DND-41 (cell line): ENCODE results near the gene B3GALNT2.

Experiments
- CTCF ChIP-seq: IDR thresholded peaks from 2 replicates; pipeline ENCODE4 v1.5.1; 2012; ENCODE audit warnings: borderline replicate concordance, low read length, moderate library complexity, mild to moderate bottlenecking; ENCODE audit not compliant: poor library complexity, severe bottlenecking; ENCODE audit errors: extremely low read depth
- EZH2 ChIP-seq: IDR thresholded peaks from 3 replicates; pipeline ENCODE4 v1.6.1; 2012; ENCODE audit warnings: borderline replicate concordance, low read depth, mild to moderate bottlenecking, moderate library complexity, low read length, inconsistent platforms; ENCODE audit not compliant: severe bottlenecking

GRCh38 chr1:235468004-235468403 lies 36.2 kb downstream of the B3GALNT2 start:
- TF ChIP-seq CTCF (no peak), EZH2 (no peak)
